Panc1 (cell line): Measurements from ENCODE around the gene UBE2E1.

ENCODE experiments used
- CTCF ChIP-seq: fragments of 450-650 bp; IDR thresholded peaks from 2 replicates; pipeline ENCODE4 v1.5.1; 2017; ENCODE audit warnings: mild to moderate bottlenecking
- POLR2AphosphoS5 ChIP-seq: IDR thresholded peaks from 2 replicates; pipeline ENCODE4 v1.6.1; 2012; ENCODE audit warnings: mild to moderate bottlenecking, low read depth, low read length, moderate library complexity

- TF ChIP-seq POLR2AphosphoS5 (no peak), CTCF (no peak)
Observed at GRCh38 chr3:23889386-23889785, 83.6 kb downstream of the UBE2E1 start.
